ENCODE data around the gene TMEM101. TPM values are rescaled to one million over a fixed set of nuclear protein-coding genes. Genes with fewer than 3 reads are reported as not detected.

Gene TMEM101
- total and polyA plus RNA-seq, 2 of the 8 experiments (the other 6 are each of a cell fraction or from before 2014, with no cell fraction given), result 16.1 to 44.7 TPM

GRCh38 chr17:43992641-43993040 lies 22.1 kb downstream of the TMEM101 start:
- no peaks in the 10 kb centered on the region; the same call in 1 of the 2 replicates for H3K23me2 ChIP-seq (ENCODE audit: low read depth, low read length)
- H3K4me2 ChIP-seq (ENCODE audit: insufficient read depth in 1 of 2, low read depth in 2 of 2, low read length in 2 of 2), result no peak overlapping the region
- H3K18ac ChIP-seq (ENCODE audit: extremely low read depth, low read length), result no peak overlapping the region
- ChIA-PET CTCF (ENCODE audit: partially characterized antibody) (interaction anchor here (0.7 to 22.7 kb wide), 8 partner anchors 10 to 170 kb away, joined by 3 to 416 read pairs (median 6); partner anchors contain the start of genes NAGS and PPY), POLR2A (ENCODE audit: partially characterized antibody) (no interaction called here)
- H4K20me1 ChIP-seq (replicated peaks in 1 of 2; ENCODE audit: control insufficient read depth in 1 of 2, insufficient read depth in 2 of 2, low read length in 2 of 2), result no peaks in the 10 kb centered on the region
- peaks cover 0 to 2% (median 0%) of the 10 kb centered on the region in 4 experiments; a peak in 2 of 7 replicates for H3K4me1 ChIP-seq (replicated peaks in 1 of 4; ENCODE audit: control insufficient read depth in 3 of 4, insufficient read depth in 4 of 4, low read length in 3 of 4)
- H2BK15ac ChIP-seq (ENCODE audit: low read length), result no peak overlapping the region
- H2AFZ ChIP-seq (ENCODE audit: low read length), result no peak overlapping the region
- H3K79me2 ChIP-seq (ENCODE audit: control insufficient read depth in 1 of 2, insufficient read depth in 2 of 2, low read length in 2 of 2), result no peaks in the 10 kb centered on the region
- no peak overlapping the region for H2AK5ac ChIP-seq (ENCODE audit: low read depth, low read length)
- H2BK5ac ChIP-seq (ENCODE audit: low read depth, low read length), result no peak overlapping the region
- no peaks in the 10 kb centered on the region for H3K9me3 ChIP-seq (ENCODE audit: insufficient read depth in 2 of 2, low read depth in 1 of 2, low read length in 1 of 2)
- no peak overlapping the region for H2BK12ac ChIP-seq (ENCODE audit: low read depth, low read length)
- peaks cover 0 to 9% (median 4%) of the 10 kb centered on the region in 4 experiments; a peak in 5 of 7 replicates for H3K27me3 ChIP-seq (replicated peaks in 1 of 4; ENCODE audit: control insufficient read depth in 3 of 4, extremely low read depth in 1 of 4, insufficient read depth in 3 of 4, low read length in 3 of 4)
- H3K4me3 ChIP-seq (ENCODE audit: extremely low read depth in 1 of 4, insufficient read depth in 2 of 4, low read depth in 3 of 4, low read length in 4 of 4), result no peak overlapping the region
- DNase-seq (ENCODE audit: low read depth in 1 of 2, low spot score in 2 of 2) (no peak), FAIRE-seq (no peak)
- H3K14ac ChIP-seq (ENCODE audit: insufficient read length), result no peak overlapping the region
- no peaks in the 10 kb centered on the region for H3K36me3 ChIP-seq (ENCODE audit: control insufficient read depth in 2 of 4, insufficient read depth in 4 of 4, low read length in 3 of 4)
- H2BK20ac ChIP-seq (ENCODE audit: low read length), result no peak overlapping the region
- no peak overlapping the region for H3K9ac ChIP-seq (replicated peaks in 1 of 4; ENCODE audit: extremely low read depth in 1 of 4, low read depth in 3 of 4, low read length in 3 of 4)
- no peak overlapping the region for H3K27ac ChIP-seq (ENCODE audit: low read depth, low read length)
- H4K5ac ChIP-seq (ENCODE audit: insufficient read length, low read depth, low read length), result no peak overlapping the region
- no peak overlapping the region for H3K23ac ChIP-seq (ENCODE audit: insufficient read length)
- no peak overlapping the region for H4K91ac ChIP-seq (replicated peaks; ENCODE audit: insufficient read length, low read length)
- no peak overlapping the region for H2BK120ac ChIP-seq (replicated peaks; ENCODE audit: low read depth, low read length)
- H3K56ac ChIP-seq (replicated peaks; ENCODE audit: insufficient read length, low read depth, low read length), result no peak overlapping the region
- H3K79me1 ChIP-seq (ENCODE audit: low read depth, low read length), result no peaks in the 10 kb centered on the region
- WGBS, 2 experiments (ENCODE audit: extremely low coverage in 1 of 2, insufficient coverage in 1 of 2, insufficient read length in 1 of 2, insufficient replicate concordance in 2 of 2, low coverage in 1 of 2, low lambda C conversion rate in 2 of 2, missing lambda C conversion rate in 1 of 2), result 92% methylated on average over 13 of the region's 14 CpGs; no CpG with 5 or more reads in 1 of the 2 experiments
- H3K4ac ChIP-seq (replicated peaks; ENCODE audit: insufficient read length, low read depth, low read length), result no peak overlapping the region
- H4K8ac ChIP-seq (ENCODE audit: extremely low read depth, insufficient read depth, low read length), result no peak overlapping the region
- TF ChIP-seq KDM5A (IDR thresholded peaks at IDR 0.05; ENCODE audit: low read length) (no peak), MAX (IDR thresholded peaks at IDR 0.05) (no peak), ATF2 (IDR thresholded peaks at IDR 0.05; ENCODE audit: low read length) (no peak), RFX5 (IDR thresholded peaks at IDR 0.05; ENCODE audit: borderline replicate concordance, low read depth, low read length) (no peak), CHD1 (IDR thresholded peaks at IDR 0.05; ENCODE audit: low read depth, low read length) (no peak), POLR2A (IDR thresholded peaks at IDR 0.05; ENCODE audit: control extremely low read depth in 1 of 2, low read depth in 2 of 2, low read length in 2 of 2) (no peak)

All from H1 (cell line).